IPS DF 6.9 (cell line): Measurements from ENCODE around the gene SPC24.

Experiments
- DNase-seq: peaks from one replicate; pipeline ENCODE4 v3.0.0-alpha.2; 2013; ENCODE audit warnings: low read depth, low spot score
- H3K27ac ChIP-seq: one replicate; pipeline ENCODE4 v1.5.1; 2013; ENCODE audit warnings: low read length, control low read depth
- H3K27me3 ChIP-seq: 2 replicates; pipeline ENCODE4 v1.6.1; 2013; ENCODE audit warnings: mild to moderate bottlenecking, low read length; ENCODE audit not compliant: control insufficient read depth, insufficient read depth
- H3K36me3 ChIP-seq: 2 replicates; pipeline ENCODE4 v1.6.1; 2013; ENCODE audit warnings: low read length; ENCODE audit not compliant: control insufficient read depth, insufficient read depth
- H3K4me1 ChIP-seq: 2 replicates; pipeline ENCODE4 v1.6.1; 2013; ENCODE audit warnings: low read length; ENCODE audit not compliant: control insufficient read depth, insufficient read depth
- H3K4me3 ChIP-seq: 2 replicates; pipeline ENCODE4 v1.5.1; 2013; ENCODE audit warnings: mild to moderate bottlenecking, low read length
- H3K9me3 ChIP-seq: 2 replicates; pipeline ENCODE4 v1.6.1; 2013; ENCODE audit warnings: low read length, inconsistent platforms; ENCODE audit not compliant: control insufficient read depth, insufficient read depth
- WGBS: extraction: QIAGEN DNeasy Blood & Tissue Kit; methylation state at CpG from one replicate; pipeline ENCODE4 v1.1.7; 2013; ENCODE audit warnings: mixed read lengths, missing lambda C conversion rate; ENCODE audit not compliant: insufficient read length, insufficient coverage; 5-methylcytosine and 5-hydroxymethylcytosine counted together

Gene SPC24

DNA sequence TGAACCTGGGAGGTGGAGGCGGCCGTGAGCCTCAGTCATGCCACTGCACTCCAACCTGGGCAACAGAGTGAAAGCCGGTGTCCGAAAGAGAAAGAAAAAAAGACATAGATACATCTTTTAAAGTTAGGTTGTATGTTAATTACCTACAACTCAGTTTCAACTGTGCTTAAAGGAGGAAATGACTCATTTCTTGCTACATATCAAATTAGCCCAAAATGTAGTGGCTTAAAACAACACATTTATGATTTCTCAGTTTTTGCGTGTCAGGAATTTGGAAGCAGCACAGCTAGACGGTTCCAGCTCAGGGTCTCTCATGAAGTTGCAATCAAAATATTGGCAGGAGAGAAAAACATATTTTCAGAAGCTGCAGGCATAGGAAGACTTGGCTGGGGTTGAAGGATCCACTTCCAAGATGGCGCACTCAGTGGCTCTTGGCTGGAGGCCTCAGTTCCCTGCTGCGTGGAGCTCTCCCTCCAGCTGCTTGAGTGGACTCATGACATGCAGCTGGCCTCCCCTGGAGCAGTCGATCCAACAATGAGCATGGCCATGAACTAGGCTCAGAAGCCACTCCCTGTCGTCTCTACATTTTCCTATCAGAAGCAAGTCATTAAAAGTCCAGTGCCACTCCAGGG is 59.3 kb downstream of the SPC24 start:
- Histone ChIP-seq H3K27ac (no peak overlapping the region), H3K36me3 (peaks cover 21% of the 10 kb centered on the region), H3K4me1 (no peaks in the 10 kb centered on the region; the same call in none of the 2 replicates)

More for the DNA sequence above, 59.3 kb downstream of the SPC24 start:
- Histone ChIP-seq H3K9me3 (no peaks in the 10 kb centered on the region), H3K4me3 (no peak overlapping the region), H3K27me3 (no peaks in the 10 kb centered on the region)
- no CpG with 5 or more reads among the region's 10 CpGs for whole genome bisulfite sequencing
- DNase-seq = no peak
